Fibroblast of gingiva (primary cell): ENCODE data around the gene ZCCHC17.
"Not testable (repeated sequence)": the region's sequence is repeated elsewhere in the genome, so short reads cannot be mapped to it uniquely, and the experiment has no call there.

Source experiments
- DNase-seq: peaks from one replicate; pipeline ENCODE4 v3.0.0-alpha.2; 2011; ENCODE audit warnings: low read depth

Gene ZCCHC17

DNA sequence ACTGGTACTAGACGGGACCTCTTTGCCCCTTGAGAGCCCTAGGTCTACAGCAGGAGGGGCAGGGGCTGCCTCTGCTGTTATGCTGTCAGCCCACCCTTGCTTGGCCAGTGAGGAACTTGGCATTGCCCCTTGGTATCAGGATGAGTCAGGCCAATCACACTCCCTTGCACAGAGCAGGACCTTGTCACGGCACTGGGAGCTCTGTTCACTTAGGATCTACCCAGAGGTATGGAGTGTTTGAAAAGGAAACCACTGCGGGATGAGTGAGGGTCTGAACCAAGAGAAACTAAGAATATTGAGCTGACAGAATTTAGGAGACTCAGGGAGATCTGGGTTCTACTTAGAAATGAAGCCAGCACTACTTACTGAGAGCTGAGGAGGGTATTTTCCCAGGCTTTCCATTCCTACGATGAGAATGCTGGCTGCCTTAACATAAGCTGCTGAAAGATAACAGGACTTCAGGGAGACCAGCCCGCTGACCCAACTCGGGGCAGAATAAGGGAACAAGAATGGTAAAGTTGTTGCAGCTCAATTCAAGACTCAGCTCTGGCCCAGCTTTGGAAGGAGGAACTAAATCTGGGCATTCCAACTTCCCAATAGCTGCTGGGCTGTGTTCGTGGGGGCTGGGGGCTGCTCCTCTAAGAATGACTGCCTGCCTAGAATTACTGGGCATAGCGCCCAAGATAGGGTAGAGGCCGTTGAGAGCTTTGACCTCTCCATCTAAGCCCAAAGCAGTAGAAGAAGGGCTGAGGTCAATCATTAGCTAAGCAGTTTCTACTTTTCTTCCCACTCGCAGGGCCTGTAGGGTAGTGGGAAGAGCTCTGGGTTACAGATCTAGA is 74.5 kb downstream of the ZCCHC17 start:
- DNase-seq: no peak

DNA sequence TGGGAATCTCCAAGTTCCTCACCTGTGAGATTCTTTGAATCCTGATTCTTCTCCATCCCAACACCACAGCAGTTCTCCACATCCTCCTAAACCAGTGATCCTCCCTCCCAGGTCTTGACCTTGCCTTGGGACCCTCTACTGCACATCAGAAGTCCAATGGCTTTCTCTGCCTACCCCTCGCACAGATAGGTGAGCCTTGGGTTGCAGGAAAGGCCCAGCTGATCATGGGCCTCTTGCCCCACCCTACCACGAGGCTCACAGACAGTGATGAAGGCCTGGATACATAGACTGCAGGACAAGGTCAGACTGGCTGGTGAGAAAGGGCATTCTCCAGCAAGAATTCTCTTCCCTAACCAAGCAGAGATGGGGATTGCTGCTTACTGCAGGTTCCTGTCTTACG is 75.2 kb downstream of the ZCCHC17 start:
- DNase-seq: no peak

DNA sequence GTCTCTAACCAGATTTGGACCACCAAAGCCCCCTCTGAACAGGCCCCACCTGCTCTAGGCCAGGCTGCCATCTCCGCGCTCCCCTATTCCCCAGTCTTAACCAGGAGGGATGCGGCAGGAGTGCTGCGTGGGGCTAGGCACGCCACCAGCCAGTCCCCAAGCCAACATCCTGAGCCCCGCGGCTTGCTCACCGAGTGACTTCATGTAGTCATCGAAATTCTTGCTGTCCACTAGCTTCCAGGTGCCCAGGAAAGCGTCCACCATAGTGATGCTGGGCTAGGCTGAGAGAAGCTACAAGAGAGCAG is 75.9 kb downstream of the ZCCHC17 start:
- DNase-seq: no peak

DNA sequence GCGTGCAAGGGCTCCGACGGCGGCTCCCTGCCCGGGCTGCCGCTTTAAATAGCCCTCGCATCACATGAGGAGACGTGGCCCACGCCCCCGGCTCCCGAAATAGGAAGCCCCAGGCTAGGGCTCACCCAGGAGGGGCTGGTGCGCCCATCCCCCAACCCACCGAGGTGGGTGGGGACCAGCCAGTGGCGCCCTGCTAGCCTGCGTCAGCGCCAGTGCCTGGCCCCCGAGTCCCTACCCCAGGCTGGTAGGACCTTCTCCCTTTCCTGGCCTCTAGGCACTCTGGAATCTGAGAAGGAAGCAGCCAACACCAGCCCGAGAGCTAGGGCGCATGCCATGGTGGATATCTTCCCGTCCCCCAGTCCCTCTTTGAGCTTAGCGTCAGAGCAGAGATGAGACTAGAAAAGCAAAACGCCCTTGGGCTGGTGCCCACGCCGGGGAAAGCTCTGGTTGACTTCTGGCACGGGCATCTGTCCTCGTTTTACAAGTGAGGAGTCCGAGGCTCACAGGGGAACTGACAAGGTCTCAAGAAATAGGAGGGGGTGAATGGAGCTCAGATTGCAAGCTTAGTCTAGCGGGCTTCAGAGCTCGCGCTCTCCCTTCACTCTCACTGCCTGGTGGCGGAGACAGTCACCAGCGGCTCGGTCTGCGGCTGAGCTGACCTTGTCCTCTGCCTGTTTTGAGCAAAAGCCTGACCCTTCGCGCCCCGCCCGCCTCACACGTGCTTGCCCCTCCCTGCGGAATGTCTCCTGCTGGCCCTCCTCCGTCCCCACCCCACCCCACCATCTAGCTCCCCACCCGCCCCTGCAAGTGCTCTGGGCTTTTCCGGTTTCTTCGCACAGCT is 76.4 kb downstream of the ZCCHC17 start, which contains the start of gene FABP3:
FABP3 (minus strand) TSS at position 21 of the 841 bp plus-strand sequence. CDS start 62 bp downstream, outside the sequence.
- peak; percentile 63 for DNase-seq

DNA sequence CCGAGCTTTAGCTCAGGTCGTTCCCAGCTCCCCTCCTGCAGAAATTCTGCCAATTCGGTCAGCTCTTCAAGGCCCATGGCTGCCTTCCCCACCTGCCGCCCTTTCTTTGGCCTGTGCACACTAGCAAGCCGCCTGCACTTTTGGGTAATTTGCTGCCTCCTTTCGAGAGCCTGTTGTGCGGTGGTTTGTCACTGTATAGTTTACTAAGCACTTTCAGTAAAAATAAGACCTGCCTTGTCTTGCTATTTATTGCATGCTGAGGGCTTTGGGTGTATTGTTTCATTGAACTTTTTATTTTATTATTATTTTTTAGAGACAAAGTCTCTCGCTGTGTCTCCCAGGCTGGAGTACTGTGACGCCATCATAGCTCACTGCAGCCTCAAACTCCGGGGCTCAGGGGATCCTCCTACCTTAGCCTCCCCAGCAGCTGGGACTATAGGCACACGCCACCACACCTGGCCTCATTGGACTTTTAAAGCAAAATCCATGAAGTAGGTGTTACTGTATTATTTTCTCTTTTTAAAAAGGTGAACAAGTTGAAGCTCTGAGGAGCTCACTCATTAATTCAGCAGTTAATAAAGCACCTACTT is 77.2 kb downstream of the ZCCHC17 start:
- DNase-seq: no peak

DNA sequence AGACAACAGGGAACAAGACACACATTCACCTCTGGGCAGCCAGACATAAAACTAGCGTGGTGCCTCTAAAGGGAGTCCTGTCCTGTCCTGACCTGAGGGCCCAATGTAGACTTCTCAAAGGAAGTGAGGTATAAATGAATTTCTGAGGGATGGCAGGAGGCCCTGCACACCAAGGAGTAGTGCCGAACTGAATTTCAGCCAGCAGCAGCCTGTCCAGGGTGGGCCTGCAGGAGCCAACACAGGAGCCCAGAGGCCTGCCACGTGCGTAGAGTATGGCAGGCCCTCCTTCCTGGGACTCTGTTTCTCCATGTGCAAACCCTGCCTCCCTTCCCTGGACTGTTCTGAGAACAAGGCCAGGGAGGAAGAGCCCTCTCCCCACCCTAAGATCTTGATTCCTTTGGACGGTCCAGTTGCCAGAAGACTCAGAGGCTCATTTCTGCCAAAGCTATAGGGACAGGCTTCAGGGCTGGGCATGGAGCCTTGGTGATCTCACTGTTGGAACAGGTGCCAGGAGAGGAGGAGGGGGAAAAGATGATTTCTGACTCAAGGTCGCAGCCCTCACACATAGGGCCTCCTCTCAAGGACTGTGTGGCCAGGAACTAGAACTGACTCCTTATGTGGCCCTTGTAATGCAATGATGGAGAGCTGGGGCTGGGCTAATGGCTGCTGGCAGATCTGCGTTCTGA is 77.8 kb downstream of the ZCCHC17 start:
- peak; percentile 70 for DNase-seq

DNA sequence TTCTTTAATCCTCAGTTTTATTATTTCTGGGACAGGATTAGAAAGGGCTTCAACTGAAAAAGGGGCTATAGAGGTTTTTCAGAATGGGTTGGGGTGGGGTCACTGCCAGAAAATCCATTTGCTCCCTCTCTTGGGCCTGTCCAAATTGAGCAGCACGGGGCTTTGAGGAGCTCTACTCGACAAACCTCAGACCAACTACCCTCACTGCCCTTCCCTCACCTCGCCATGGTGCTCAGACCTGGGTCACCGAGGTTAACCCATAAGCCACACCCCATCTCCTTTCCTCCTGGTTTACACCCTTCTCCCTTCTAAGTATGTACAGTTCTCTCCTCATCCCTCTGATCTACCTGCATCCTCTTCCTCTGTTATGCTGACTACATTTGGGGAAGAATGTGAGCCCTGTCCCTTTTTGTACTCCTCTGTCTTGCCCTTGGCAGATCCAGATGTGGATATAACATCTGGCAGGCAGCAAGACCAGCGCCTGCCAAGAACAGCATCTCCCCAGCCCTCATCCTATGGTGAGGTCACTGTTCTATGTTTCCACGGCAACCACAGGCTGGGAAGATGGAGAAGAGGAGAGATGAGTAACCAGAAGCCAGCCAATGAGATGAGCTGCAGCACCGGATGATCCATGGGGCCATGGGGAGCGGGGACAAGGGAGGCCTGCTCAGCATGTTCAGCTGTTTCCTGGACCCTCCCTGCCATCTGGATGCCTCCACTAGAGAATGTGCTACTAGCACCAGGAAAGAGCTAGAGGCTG is 79.7 kb downstream of the ZCCHC17 start:
- peak; percentile 94 for DNase-seq

DNA sequence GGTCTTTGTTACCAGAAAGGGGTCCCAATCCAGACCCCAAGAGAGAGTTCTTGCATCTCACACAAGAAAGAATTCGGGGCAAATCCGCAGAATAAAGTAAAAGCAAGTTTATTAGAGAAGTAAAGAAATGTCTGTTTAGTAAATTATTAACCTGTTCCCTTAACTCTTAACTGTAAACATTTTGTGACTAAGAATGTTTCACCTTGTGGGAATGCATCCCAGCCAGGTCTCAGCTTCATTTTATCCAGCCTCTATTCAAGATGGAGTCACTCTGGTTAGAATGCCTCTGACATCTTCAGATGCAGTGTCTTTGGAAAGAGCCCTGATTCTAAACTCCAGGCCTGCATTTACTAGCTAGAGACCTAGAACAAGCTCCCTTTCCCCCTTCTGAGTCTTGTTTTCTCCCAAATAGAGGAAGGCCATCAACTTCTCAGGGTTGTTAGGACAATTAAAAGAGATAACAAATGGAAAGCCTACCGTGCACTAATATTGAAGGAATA is 80.6 kb downstream of the ZCCHC17 start:
- no peak for DNase-seq

DNA sequence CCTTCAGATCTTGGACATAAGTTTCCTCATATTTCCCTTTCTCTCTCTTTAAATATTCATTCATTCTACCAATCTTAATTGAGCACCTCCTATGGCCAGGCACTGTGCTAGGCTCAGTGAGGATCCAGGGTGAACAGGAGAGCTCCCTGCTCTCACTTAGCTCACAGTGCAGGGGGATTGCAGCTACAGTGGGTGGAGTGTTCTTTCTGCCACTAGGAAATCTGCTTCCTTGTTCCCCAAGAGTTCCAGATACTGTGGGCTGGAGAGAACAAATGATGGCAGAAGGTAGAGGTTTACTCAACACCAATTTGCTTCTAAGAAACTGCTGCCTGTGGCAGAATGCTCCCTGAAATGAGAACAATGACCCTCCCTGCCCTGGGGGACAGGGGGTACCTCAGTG is 81.2 kb downstream of the ZCCHC17 start:
- DNase-seq: no peak

DNA sequence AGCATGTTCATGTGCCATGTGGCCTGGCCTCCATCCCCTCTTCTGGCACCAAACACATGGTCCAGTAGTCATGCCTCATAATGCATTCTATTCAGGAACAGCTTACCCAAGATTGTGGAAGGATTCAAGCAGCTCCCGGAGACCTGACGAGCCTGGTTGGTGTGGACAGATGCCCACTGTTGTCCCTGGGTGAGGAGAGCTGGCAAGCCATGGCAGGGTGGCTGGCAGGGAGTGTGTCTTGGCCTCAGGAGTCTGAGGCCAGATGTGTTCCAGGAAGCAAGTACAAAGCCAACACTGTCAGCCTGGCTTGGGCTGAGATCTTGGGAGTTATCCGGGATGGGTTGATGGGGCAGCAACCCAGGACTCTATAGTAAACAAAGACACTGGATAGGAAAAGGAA is 83.3 kb downstream of the ZCCHC17 start:
- peak; percentile 21 for DNase-seq

DNA sequence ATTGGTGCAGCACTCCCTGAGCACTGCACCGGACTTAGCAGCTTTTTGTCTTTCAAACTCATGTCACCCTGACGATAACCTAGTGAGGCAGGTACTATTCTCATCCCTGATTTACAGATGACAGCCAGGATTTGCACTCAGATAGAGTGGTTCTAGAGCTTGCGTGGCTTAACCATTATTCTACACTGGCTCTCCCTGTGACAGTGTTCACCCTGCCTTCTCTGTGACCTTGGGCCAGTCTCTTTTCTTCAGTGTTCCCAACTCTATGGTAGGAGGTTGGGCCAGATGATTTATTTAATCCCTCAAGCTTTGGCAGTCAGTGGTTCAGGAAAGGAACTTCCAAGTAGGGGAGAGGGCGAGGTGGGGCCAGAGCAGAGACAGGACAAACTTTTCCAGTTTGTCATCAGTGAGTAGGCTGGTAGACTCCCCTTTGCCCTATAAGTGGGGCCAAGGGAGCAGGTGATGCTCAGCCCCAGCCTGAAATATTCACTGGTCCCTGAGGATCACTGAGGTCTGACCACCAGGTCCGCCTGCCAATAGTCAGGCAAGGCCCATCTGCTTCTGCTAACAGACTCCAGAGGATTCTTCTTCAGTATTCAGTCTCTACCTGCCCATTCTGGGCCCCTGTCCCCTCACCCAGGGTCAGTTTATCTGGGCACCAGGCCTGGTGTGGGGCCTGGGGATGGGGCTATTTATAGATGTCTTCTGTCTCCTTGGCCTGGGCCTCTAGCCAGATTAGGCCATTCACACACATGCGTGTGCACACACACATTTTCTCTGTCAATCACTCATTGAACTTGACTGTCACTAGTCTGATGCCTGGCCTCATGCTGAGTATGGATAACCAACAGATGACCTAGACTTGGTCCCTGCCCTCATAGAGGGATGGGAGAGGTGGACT is 84.8 kb downstream of the ZCCHC17 start:
- DNase-seq: peak; percentile 72

DNA sequence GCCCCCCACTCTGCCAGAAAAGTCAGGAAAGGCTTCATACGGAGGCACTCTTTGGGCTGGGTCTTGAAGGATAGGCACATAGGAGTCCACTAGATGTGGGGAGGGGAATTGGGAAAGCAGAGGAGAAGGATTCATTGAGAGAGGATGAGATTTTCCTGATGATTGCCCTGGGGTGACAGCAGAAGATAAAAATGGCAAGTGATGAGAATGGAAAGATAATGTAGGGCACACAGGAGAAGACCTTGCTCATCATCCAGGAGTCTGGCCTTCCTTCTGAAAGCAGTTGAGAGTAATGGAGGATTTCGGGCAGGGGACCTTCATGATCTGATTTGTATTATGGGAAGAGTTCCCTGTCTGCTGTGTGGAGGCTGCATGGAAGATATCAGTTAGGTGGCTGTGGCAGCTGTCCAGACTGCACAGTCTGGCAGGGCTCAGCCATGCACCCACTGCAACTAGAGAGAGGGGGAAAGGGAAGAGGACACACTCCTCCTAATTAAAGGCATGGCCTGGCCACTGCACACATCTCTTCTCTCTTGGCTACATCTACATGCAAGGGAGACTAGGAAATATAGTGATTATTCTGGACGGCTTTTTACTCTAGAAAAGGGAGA is 85.7 kb downstream of the ZCCHC17 start:
- DNase-seq: no peak

DNA sequence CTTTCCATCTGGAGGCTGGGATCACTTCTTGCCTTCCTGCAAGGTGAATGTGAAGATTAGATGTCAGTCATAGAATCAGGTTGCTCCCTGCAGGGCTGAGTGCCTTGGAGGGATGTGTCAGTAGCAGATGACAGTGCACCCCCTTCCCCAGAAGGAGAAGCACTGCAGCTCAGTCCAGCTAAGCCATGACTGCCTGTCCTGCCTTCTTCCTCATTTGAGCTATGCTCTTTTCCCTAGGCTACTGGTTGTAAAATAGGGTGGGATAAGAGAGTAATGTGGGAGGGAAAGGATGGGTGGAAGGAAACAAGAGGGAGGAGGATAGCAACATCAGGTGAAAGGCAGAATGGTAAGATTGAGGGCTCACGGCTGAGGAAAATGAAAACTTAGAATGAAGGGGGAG is 87.1 kb downstream of the ZCCHC17 start:
- no peak for DNase-seq

DNA sequence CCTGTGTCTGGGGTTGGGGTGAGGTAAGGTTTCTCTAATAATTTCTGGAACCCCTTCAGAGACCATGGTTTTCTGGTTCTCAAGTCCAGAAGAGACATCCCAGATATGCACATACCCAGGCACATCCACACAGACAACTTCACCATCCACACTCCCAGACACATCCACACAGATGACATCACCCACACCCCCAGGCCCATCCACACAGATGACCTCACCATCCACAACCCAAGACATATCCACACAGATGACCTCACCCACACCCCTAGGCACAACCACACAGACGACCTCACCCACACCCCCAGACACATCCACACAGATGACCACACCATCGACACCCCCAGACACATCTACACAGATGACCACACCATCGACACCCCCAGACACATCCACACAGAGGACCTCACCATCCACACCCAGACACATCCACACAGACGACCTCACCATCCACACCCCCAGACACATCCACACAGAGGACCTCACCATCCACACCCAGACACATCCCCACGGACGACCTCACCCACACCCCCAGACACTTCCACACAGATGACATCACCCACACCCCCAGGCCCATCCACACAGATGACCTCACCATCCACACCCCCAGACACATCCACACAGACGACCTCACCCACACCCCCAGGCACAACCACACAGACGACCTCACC is 89.9 kb downstream of the ZCCHC17 start:
- DNase-seq: not testable (repeated sequence)

DNA sequence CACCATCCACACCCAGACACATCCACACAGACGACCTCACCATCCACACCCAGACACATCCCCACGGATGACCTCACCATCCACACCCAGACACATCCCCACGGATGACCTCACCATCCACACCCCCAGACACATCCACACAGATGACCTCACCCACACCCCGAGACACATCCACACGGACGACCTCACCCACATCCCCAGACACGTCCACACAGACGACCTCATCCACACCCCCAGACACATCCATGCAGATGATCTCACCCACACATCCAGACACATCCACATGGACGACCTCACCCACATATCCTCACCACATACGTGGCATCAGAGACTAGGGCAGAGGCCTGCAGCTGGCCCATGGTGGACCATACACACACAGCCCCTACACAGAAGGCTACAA is 90.8 kb downstream of the ZCCHC17 start:
- DNase-seq: no peak

DNA sequence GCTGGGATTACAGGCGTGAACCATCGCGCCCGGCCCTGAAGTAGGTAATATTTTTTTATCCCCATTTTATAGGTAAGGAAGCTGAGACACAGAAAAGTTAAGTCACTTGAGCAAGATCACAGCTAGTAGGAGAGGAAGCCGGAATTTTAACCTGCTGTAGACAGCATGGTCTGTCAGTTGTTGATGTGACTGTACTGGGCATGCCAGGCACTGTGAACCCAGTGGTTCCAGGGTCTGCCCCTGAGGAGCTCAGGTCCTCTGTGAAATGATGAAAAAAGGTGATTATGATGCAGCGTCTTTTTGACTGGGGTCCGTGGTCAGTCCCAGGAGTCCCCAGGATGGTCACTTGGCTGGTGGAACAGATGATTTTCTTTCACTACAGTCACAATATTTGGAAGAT is 92.8 kb downstream of the ZCCHC17 start:
- DNase-seq: no peak

DNA sequence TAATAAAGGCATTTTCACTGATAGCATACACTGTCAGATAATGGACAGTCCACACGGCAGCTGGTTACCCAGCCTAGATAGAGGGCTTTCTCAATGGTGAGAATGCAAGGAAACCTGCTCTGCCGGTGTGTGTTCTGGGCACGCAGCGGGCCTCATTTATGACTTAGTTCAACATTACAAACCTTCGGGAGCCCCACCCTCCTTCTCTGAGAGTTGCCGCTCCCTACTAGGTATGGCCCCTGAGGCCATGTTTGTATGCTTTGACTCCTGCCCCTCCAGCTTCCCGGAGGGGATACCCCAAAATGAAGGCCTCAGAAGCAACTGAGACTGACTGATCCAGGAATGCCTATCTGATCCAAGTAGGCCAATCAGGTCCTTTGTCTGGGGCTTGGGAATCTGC is 93.2 kb downstream of the ZCCHC17 start:
- no peak for DNase-seq

DNA sequence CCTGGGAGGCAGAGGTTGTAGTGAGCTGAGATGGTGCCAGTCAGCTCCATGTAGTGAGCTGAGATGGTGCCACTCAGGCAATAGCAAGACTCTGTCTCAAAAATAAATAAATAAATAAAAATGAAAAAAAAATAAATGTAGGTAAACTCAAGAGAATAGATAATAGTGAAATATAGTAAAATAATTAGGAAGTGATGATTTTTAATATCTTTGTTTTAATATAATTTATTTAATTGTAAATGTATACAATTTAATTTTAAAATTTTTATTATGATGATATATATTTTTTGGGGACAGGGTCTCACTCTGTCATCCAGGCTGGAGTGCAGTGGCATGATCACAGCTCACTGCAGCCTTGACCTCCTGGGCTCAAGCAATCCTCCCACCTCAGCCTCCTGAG is 96.6 kb downstream of the ZCCHC17 start:
- DNase-seq: no peak

DNA sequence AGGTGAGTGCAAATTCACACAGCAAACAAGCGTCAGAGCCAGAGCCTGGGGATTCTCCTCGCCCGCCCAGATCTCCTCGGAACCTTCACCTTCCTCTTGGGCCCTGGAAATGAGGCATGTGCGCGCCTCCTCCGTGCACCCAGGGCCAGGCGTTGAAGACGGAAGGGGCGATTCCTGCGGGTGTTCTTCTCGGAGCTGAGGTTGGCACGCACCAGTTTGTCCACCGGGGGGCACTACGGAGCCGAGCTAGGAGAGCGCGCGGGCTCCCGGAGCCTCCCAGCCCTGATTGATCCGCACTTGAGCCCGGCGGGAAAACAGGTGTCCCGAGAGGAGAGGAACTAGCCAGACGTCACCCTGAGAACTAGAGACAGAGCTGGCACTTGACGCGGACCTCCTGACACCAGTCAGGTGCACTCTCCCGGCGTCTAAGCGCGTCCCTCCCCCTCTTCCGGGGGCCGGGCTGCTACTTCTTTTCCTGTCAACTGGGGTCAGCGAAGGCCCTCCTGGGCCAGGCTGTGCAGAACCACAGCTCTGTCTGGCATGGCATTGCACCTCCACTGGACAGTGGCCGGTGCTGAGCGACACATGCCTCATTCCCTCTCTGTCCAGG is 97.9 kb downstream of the ZCCHC17 start:
- peak; percentile 48 for DNase-seq
